GM18951 (cell line): ENCODE data around the gene SCGB3A1.

Experiments used
- POLR2A ChIP-seq: IDR thresholded peaks from 4 replicates; pipeline ENCODE4 v1.6.1; 2011; ENCODE audit warnings: mild to moderate bottlenecking; ENCODE audit not compliant: insufficient read length, insufficient read depth; ENCODE audit errors: extremely low read depth
- in situ Hi-C: fragments of 300-500 bp; cut with MboI; formaldehyde crosslinking; loops from one replicate; pipeline ENCODE4 v1.12.0; 2022; ENCODE audit warnings: low sequenced_read_pairs, mixed read lengths, inconsistent platforms; ENCODE audit not compliant: unreplicated experiment

SCGB3A1 gene

GRCh38 chr5:180629831-180630382, 38.6 kb upstream of the SCGB3A1 start:
- TF ChIP-seq POLR2A = no peak
- in situ Hi-C loops = no loop called here

- in situ Hi-C loops = no loop called here
- no peak for TF ChIP-seq POLR2A
These were observed 37.8 kb upstream of the SCGB3A1 start for GRCh38 chr5:180628827-180629750.

- in situ Hi-C loops = no loop called here
- TF ChIP-seq POLR2A = no peak
These were observed 36.9 kb upstream of the SCGB3A1 start for GRCh38 chr5:180628211-180628610.

- no peak for TF ChIP-seq POLR2A
- in situ Hi-C loops = no loop called here
These were observed 36.3 kb upstream of the SCGB3A1 start for GRCh38 chr5:180627386-180628120.

- TF ChIP-seq POLR2A = no peak
- in situ Hi-C loops = no loop called here
These were observed 35.5 kb upstream of the SCGB3A1 start for GRCh38 chr5:180626661-180627385.

GRCh38 chr5:180625791-180626660, 34.7 kb upstream of the SCGB3A1 start:
- in situ Hi-C loops = no loop called here
- TF ChIP-seq POLR2A = no peak

GRCh38 chr5:180625125-180625790, 34.0 kb upstream of the SCGB3A1 start:
- in situ Hi-C loops = no loop called here
- no peak for TF ChIP-seq POLR2A

GRCh38 chr5:180624587-180624986, 33.3 kb upstream of the SCGB3A1 start:
- in situ Hi-C loops = no loop called here
- TF ChIP-seq POLR2A = no peak

GRCh38 chr5:180623844-180624243, 32.5 kb upstream of the SCGB3A1 start:
- no peak for TF ChIP-seq POLR2A
- in situ Hi-C loops = no loop called here

GRCh38 chr5:180623411-180623834, 32.1 kb upstream of the SCGB3A1 start:
- in situ Hi-C loops = no loop called here
- TF ChIP-seq POLR2A = no peak

- in situ Hi-C loops = no loop called here
- TF ChIP-seq POLR2A = no peak
These were observed 31.6 kb upstream of the SCGB3A1 start for GRCh38 chr5:180622910-180623309.
